Measurements from ENCODE around the gene SDK1. TPM values are rescaled to one million over a fixed set of nuclear protein-coding genes. Genes with fewer than 3 reads are reported as not detected.

The SDK1 gene
- polyA plus RNA-seq, 3 donors = 3.2 to 6.6 (median 3.3) TPM

- no peak overlapping the region for H3K27ac ChIP-seq (ENCODE audit: low read depth, low read length)
- WGBS, 3 donors = 75 to 81% (median 77%) methylated on average over 11 of the region's 11 CpGs
Measured at GRCh38 chr7:4269746-4270145, 968.7 kb downstream of the SDK1 start.

DNA sequence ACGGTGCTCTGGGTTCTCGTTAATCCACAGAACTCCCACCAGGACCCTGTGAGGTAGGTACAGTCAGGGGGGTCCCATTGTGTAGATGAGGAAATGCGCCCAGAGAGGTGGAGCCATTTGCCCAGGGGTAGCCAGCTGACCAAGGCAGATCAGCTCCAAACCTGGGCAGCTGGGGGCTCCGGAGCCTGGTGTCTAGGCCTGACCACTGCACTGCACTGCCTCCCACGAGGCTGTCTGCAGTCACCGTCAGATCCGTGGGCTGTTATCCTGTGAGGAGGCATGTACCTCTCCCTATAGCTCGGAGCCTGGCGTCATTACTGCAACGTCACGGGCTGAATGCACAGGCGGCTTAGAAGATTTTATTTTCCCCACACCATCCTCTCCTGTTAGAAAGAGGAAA is 969.2 kb downstream of the SDK1 start:
- H3K27ac ChIP-seq (ENCODE audit: low read depth, low read length) = no peak overlapping the region
- 73 to 88% (median 82%) methylated on average over 11 to 12 of the region's 12 CpGs for WGBS, 3 donors

GRCh38 chr7:4270941-4271715 is 970.1 kb downstream of the SDK1 start:
- WGBS, 3 donors = 72 to 79% (median 73%) methylated on average over 13 of the region's 13 CpGs
- H3K27ac ChIP-seq (ENCODE audit: low read depth, low read length) = no peak overlapping the region

DNA sequence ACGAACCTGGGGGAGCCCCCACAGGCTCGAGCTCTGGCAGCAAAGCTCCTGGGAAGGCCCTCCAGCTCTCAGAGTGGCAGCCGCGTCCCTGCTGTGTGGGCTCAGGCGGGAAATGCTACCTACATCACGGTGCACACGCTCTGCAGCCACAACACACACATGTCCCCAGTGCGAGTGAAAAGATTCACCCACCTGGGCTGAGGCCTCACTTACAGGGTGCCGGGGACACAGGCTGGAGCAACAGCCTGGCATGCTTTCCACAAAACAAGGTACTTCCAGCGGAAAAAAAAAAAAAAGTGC is 970.6 kb downstream of the SDK1 start:
- 80 to 87% (median 83%) methylated on average over 10 of the region's 10 CpGs for WGBS, 3 donors

DNA sequence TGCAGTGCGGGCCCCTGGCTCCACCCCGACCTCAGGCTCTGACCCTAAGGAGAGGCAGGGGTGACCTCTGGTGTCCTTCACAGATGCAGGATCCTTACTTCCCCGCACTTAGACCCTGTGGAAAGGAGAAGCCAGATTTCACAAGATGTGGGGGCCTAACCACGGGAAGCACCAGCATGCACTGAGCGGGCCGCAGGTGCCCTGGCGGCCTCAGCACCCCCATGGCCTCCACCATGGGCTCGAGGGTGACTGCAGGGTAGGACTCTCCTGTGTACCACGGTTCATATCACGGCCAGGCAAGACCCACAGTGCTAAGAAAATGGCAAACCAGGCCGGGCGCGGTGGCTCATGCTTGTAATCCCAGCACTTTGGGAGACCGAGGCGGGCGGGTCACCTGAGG is 971.1 kb downstream of the SDK1 start:
- no peak overlapping the region for H3K27ac ChIP-seq (ENCODE audit: low read depth, low read length)
- WGBS, 3 donors = 83 to 90% (median 87%) methylated on average over 16 of the region's 16 CpGs

More for the DNA sequence above, 970.6 kb downstream of the SDK1 start:
- no peak overlapping the region for H3K27ac ChIP-seq (ENCODE audit: low read depth, low read length)

GRCh38 chr7:4273566-4274230 is 972.6 kb downstream of the SDK1 start:
- H3K27ac ChIP-seq (ENCODE audit: low read depth, low read length) = no peak overlapping the region
- WGBS, 3 donors = 77 to 80% (median 79%) methylated on average over 9 of the region's 9 CpGs

DNA sequence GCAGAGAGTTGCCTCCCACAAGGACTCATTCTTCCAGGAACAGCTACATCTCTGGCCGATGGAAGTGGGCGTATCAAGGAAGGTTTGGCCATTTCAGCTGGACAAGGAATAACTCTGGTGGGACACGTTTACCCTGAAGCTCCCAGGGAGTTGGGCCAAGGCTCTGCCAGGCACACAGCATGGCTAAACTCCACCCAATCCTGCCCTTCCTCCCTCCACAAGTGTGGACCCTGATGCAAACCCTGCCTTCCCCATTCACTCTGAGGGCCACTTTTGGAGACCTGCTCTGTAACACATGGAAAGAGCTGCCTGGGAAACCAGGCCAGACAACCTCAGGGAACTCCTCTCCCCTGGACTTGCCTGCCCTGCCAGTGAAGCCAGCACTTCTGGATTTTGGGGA is 973.2 kb downstream of the SDK1 start:
- H3K27ac ChIP-seq (ENCODE audit: low read depth, low read length) = no peak overlapping the region
- 60 to 72% (median 69%) methylated on average over 3 of the region's 3 CpGs for WGBS, 3 donors

DNA sequence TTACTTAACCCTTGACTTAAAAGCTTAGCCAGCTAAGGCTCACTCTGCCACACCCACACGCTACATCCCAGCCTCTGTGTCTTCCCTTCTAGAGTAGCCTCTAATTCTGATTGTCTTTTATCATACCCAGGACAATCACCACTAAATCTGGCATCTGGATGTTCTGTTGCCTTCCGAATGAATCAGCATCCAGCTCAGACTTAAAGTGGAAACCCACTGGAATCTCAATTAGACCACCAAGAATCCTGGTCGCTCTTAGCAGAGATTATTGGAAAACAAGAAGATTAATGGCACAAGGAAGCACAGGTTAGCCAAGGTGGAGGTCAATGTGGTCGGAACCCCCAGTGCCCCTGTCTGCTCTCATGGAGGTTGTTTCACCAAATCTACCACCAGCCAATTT is 976.9 kb downstream of the SDK1 start:
- 62 to 73% (median 64%) methylated on average over 4 of the region's 4 CpGs for WGBS, 3 donors
- no peak overlapping the region for H3K27ac ChIP-seq (ENCODE audit: low read depth, low read length)

GRCh38 chr7:4279216-4279615 is 978.2 kb downstream of the SDK1 start:
- no peak overlapping the region for H3K27ac ChIP-seq (ENCODE audit: low read depth, low read length)
- WGBS, 3 donors = 82 to 87% (median 84%) methylated on average over 3 of the region's 3 CpGs

DNA sequence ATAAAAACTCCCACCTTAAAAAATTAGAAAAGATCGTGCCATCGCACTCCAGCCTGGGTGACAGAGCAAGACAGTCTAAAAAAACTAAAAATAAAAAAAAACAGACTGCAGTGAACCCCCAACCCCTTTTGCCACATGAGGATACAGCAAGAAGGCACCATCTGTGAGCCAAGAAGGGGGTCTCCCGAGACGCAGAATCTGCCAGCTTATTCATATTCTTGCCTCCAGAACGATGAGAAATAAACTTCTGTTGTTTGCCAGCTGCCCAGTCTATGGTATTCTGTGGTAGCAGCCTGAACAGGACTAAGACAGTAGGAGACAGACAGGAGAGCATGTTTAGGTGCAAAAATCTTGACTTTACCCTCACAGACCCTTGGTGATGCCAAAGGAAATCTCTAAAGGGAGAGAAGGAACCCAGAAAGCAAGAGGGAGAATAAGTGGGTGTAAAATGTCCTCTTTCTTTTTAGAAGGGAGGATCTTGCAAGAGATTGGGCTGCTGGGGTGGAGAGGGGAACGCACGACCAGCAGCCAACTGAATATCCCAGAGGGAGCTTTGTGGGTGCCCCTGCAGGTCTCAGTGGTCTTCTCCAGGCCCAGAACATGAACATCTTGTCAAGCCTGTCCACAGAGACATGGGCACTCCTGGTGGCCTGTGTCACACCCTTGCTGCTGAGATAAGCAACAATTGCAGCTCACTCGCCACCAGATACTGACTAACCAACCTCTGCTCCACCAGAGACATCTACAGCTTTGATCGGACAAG is 980.4 kb downstream of the SDK1 start:
- WGBS, 3 donors = 71 to 78% (median 72%) methylated on average over 9 of the region's 9 CpGs

DNA sequence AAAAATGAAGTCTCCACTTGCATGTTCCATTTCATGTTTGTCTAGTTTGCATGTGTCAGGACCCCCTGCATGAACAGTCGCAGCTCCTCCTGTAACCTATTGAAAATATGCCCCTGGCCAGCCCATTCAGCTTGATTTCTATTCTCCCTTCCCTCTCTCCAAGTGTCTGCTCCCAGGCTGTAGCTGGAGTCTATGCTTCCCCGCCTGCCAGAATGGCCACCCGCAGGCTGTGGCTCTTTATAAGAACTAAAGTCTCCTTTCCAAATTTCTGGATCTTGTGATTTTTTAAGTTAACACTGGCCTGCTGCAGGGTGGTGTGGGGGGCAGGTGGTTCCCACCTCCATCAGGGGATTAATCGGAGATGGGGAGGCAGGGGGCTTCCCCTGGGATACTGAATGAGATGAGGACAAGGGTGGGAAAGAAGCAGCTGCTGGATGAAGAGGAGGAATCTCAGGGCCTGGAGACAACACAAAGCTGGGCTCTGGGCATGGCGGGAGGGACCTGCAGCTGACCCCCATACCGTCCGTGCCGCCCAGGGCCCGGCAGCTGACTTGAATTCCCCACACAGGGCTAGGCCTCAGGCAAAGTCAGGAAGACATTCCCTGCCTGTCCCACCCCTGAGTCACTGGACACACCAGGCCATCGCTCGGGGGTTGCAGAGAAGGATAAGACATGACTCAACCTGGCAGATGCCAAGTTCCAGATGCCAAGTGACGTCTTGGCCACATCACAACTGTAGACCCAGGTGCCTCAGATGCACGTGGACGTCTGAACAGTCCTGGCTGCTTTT is 981.6 kb downstream of the SDK1 start:
- 70 to 85% (median 84%) methylated on average over 12 to 14 of the region's 14 CpGs for WGBS, 3 donors

More for the DNA sequence above, 980.4 kb downstream of the SDK1 start:
- no peak overlapping the region for H3K27ac ChIP-seq (ENCODE audit: low read depth, low read length)

DNA sequence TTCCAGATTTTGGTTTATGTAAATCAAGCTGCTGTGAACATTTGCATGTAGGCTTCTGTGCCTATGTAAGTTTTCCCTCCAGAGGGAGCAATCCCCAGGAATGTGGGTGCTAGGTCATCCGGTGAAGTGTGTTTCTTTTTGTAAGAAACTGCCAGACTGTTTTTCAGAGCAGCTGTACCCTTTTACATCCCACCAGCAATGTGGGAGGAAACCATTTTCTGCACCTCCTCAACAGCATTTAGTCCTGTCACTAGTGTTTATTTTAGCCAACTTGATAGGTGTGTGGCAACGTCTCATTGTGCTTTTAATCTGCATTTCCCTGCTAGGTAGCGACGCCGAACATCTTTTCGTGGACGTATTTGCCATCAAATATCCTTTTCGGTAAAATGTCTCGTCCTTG is 985.3 kb downstream of the SDK1 start:
- no peak overlapping the region for H3K27ac ChIP-seq (ENCODE audit: low read depth, low read length)
- WGBS, 3 donors = 32 to 58% (median 55%) methylated on average over 9 of the region's 9 CpGs

More for the DNA sequence above, 981.6 kb downstream of the SDK1 start:
- H3K27ac ChIP-seq (ENCODE audit: low read depth, low read length) = no peak overlapping the region

DNA sequence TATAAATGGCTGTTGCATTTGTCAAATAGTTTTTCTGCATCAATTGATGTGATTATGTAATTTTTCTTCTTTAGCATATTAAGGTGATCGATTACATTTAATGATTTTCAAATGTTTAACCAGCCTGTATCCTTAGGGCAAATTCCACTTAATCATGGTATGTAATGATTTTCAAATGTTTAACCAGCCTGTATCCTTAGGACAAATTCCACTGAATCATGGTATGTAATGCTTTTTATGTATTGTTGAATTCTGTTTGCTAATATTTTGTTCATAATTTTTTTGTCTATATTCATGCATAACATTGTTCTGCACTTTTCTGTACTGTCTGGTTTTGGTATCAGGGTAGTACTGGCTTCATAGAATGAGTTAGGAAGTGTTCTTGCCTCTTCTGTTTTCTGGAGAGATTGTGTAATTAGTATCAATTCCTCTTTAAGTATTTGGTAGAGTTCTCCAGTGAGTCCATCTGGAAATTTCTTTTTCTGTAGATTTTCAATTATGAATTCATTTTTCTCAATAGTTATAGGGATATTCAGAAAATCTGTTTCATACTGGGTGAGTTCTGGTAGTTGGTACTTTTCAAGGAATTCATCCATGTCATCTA is 987.8 kb downstream of the SDK1 start:
- no peak overlapping the region for H3K27ac ChIP-seq (ENCODE audit: low read depth, low read length)
- WGBS, 3 donors = 37 to 94% (median 92%) methylated on average over 1 of the region's 1 CpG

- no peak overlapping the region for H3K27ac ChIP-seq (ENCODE audit: low read depth, low read length)
- 79 to 84% (median 82%) methylated on average over 13 of the region's 13 CpGs for WGBS, 3 donors
Measured at GRCh38 chr7:4297165-4297917, 996.3 kb downstream of the SDK1 start.

DNA sequence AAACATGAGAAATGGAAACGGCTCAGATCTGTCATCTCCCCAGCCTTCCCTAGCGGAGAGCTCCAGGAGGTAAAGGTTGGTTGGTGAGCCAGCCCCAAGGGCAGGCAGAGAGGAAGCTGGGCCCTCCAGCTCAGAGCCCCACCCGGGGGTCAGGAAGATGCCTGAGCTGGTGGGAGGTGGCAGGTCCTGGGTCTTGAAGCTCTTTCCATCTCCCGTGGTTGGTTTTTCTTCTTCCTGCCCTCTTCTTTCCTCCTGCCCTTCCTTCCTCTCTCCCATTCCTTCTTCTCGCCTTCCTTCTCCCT is 996.8 kb downstream of the SDK1 start:
- WGBS, 3 donors = 66 to 86% (median 78%) methylated on average over 5 of the region's 5 CpGs
- no peak overlapping the region for H3K27ac ChIP-seq (ENCODE audit: low read depth, low read length)

- 83 to 87% (median 86%) methylated on average over 5 of the region's 5 CpGs for whole genome bisulfite sequencing, 3 donors
- H3K27ac ChIP-seq (ENCODE audit: low read depth, low read length) = no peak overlapping the region
Measured at GRCh38 chr7:4299431-4299830, 998.4 kb downstream of the SDK1 start.

- H3K27ac ChIP-seq (ENCODE audit: low read depth, low read length) = no peak overlapping the region
- WGBS, 3 donors = 84 to 95% (median 91%) methylated on average over 19 of the region's 19 CpGs
Measured at GRCh38 chr7:4302203-4302905, 1001.3 kb downstream of the SDK1 start.
